GM23338 (cell line): ENCODE results near the gene SUB1.

ENCODE experiments used
- CREB1 ChIP-seq: fragments of 250-450 bp; sonication (Bioruptor Pico); IDR thresholded peaks from 2 replicates; pipeline ENCODE4 v1.5.0; 2020; ENCODE audit warnings: low read depth, mild to moderate bottlenecking, moderate library complexity
- CTCF ChIP-seq, 2 experiments: fragments of 200-600 bp in 1 of 2; sonication (generic) in 1 of 2; conservative IDR thresholded peaks; 2 replicates each; pipeline versions ENCODE4 v1.5.1 to v1.6.1; 2016 to 2017; ENCODE audit warnings: antibody characterized with exemption in 2 of 2, low read depth in 2 of 2, mild to moderate bottlenecking in 2 of 2, moderate library complexity in 1 of 2
- ETS1 ChIP-seq: IDR thresholded peaks from 2 replicates; pipeline ENCODE4 v1.6.1; 2016; ENCODE audit warnings: antibody characterized with exemption
- EZH2 ChIP-seq: fragments of 200-600 bp; sonication (generic); IDR thresholded peaks from one replicate; pipeline ENCODE4 v1.8.0; 2017; ENCODE audit warnings: antibody characterized with exemption, mild to moderate bottlenecking, low read depth; ENCODE audit not compliant: unreplicated experiment
- EZH2phosphoT487 ChIP-seq: fragments of 200-600 bp; sonication (generic); IDR thresholded peaks from one replicate; pipeline ENCODE4 v1.8.1; 2018; ENCODE audit warnings: antibody characterized with exemption; ENCODE audit not compliant: unreplicated experiment
- JUNB ChIP-seq: IDR thresholded peaks from one replicate; pipeline ENCODE4 v1.6.1; 2016; ENCODE audit warnings: antibody characterized with exemption; ENCODE audit not compliant: unreplicated experiment
- NANOG ChIP-seq: IDR thresholded peaks from 2 replicates; pipeline ENCODE4 v1.6.1; 2016; ENCODE audit warnings: antibody characterized with exemption, borderline replicate concordance
- POLR2AphosphoS5 ChIP-seq: IDR thresholded peaks from 2 replicates; pipeline ENCODE4 v1.6.1; 2016; ENCODE audit warnings: antibody characterized with exemption, low read depth
- REST ChIP-seq: IDR thresholded peaks from one replicate; pipeline ENCODE4 v1.6.1; 2018; ENCODE audit warnings: antibody characterized with exemption; ENCODE audit not compliant: unreplicated experiment
- STAT1 ChIP-seq: IDR thresholded peaks from one replicate; pipeline ENCODE4 v1.6.1; 2016; ENCODE audit warnings: antibody characterized with exemption; ENCODE audit not compliant: unreplicated experiment
- ZNF114 ChIP-seq: fragments of 250-450 bp; sonication (Bioruptor Pico); IDR thresholded peaks from 2 replicates; pipeline ENCODE4 v1.5.0; 2020; ENCODE audit warnings: mild to moderate bottlenecking, moderate library complexity
- ZNF331 ChIP-seq: fragments of 250-450 bp; sonication (Bioruptor Pico); IDR thresholded peaks from 2 replicates; pipeline ENCODE4 v1.5.0; 2020; ENCODE audit warnings: low read depth, mild to moderate bottlenecking, moderate library complexity
- ZNF462 ChIP-seq: fragments of 250-450 bp; sonication (Bioruptor Pico); IDR thresholded peaks from 2 replicates; pipeline ENCODE4 v1.5.0; 2020; ENCODE audit warnings: mild to moderate bottlenecking, moderate library complexity

- TF ChIP-seq CTCF (conservative IDR thresholded peaks at IDR 0.05; ENCODE audit: low read depth in 2 of 2) (no peak), ETS1 (no peak), EZH2 (no peak), POLR2AphosphoS5 (no peak), CREB1 (CRISPR knock-in tag) (no peak), REST (no peak), ZNF114 (CRISPR knock-in tag) (no peak), EZH2phosphoT487 (no peak), JUNB (no peak), STAT1 (no peak), ZNF331 (CRISPR knock-in tag) (no peak), NANOG (no peak), ZNF462 (CRISPR knock-in tag) (no peak)
These were observed 66.3 kb downstream of the SUB1 start for GRCh38 chr5:32651638-32652037.
